ENCODE results near the gene OR2AG1. TPM values are rescaled to one million over a fixed set of nuclear protein-coding genes. Genes with fewer than 3 reads are reported as not detected.

Gene OR2AG1
- total RNA-seq, 2 experiments from 2014 or later, result not detected

DNA sequence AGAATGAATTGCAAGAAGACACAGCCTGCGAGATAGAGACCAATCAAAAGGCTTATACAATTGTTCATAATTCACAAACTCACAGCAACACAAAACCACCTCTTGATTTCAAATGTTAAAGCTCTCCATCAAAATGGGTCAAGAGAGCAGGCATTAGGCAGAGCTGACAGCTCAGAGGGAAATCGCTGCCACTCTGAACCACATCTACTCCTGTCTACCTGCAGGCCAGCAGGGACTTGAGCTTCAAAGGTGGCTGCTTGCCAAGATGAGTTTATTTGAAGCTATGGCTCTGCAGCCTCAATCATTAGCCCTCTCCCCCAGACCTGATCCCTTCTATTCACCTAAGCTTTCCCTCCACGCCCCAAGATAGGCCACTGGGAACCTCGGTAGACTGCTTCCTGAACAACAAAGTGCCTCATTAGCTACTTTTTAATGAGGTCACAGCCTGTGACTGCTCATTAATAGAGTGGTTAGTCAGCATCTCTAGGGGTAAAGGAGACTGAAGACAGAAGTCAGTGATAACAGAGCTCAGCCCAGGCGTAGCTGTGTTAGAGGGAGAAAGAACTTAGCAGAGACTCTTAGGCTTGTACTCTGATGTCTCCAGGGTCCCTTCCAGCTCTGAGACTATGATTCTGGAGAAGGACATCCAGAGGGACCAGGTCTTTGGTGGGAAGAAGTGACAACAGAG is 41.5 kb downstream of the OR2AG1 start:
- Histone ChIP-seq H3K4me3 (ENCODE audit: low read depth, low read length, poor library complexity, severe bottlenecking) (no peak overlapping the region), H3K4me2 (ENCODE audit: low read length) (no peak overlapping the region), H3K9me2 (ENCODE audit: insufficient read depth, low read length) (no peaks in the 10 kb centered on the region), H2AFZ (ENCODE audit: low read length) (no peak overlapping the region), H3K36me3 (ENCODE audit: insufficient read depth, low read length) (no peaks in the 10 kb centered on the region), H4K20me1 (ENCODE audit: insufficient read depth, low read length) (no peaks in the 10 kb centered on the region), H3K79me2 (ENCODE audit: insufficient read depth, low read depth, low read length) (no peaks in the 10 kb centered on the region), H3K9me3 (ENCODE audit: low read length) (no peaks in the 10 kb centered on the region; the same call in 1 of the 2 replicates), H3K27ac (ENCODE audit: low read depth, low read length, poor library complexity, severe bottlenecking) (no peak overlapping the region), H3K4me1 (ENCODE audit: insufficient read depth, low read length, poor library complexity, severe bottlenecking) (no peaks in the 10 kb centered on the region)
- TF ChIP-seq, protein P1, sequence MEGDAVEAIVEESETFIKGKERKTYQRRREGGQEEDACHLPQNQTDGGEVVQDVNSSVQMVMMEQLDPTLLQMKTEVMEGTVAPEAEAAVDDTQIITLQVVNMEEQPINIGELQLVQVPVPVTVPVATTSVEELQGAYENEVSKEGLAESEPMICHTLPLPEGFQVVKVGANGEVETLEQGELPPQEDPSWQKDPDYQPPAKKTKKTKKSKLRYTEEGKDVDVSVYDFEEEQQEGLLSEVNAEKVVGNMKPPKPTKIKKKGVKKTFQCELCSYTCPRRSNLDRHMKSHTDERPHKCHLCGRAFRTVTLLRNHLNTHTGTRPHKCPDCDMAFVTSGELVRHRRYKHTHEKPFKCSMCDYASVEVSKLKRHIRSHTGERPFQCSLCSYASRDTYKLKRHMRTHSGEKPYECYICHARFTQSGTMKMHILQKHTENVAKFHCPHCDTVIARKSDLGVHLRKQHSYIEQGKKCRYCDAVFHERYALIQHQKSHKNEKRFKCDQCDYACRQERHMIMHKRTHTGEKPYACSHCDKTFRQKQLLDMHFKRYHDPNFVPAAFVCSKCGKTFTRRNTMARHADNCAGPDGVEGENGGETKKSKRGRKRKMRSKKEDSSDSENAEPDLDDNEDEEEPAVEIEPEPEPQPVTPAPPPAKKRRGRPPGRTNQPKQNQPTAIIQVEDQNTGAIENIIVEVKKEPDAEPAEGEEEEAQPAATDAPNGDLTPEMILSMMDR (conservative IDR thresholded peaks at IDR 0.05; ENCODE audit: low read length), result no peak
- TF ChIP-seq EZH2phosphoT487 (IDR thresholded peaks at IDR 0.05; ENCODE audit: borderline replicate concordance, low read depth, low read length), result no peak
- CTCF ChIA-PET (ENCODE audit: unreplicated experiment), result interaction anchor here (1.2 to 1.5 kb wide), 2 partner anchors 12 kb away, joined by 3 to 5 read pairs; no protein-coding TSS in a partner anchor
- intact Hi-C loops (cut with micrococcal nuclease; ENCODE audit: unreplicated experiment), result no loop called here
- DNase-seq (ENCODE audit: low spot score), result no peak
- no TSS peak for BruUV-seq (replicated peaks)
- POLR2A ChIA-PET, result interaction anchor here (0.7 kb wide), 1 partner anchor 16 kb away, joined by 3 read pairs; no protein-coding TSS in a partner anchor

DNA sequence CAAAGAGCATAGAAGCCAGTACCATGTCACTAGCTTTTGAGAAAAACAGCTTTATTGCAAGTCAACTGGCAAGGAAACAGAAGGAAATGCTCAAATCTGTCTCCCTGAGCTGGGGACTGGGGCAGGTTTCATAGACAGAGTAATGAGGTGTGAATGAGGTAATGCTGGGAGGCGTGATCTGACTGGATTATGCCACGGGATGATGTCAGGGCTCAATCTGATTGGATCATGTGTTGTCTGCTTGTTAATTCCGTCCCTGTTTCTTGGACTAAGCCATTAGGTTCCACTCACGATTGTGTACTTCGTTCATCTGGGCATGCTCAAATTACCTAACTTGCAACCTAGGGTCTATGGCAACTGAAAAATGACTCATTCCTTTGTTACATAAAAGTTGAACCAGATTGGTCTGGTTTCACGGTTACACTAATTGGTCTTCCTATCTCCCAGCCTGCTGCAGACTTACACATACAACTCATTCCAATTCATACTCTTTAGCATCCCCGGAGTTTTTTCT is 42.5 kb downstream of the OR2AG1 start:
- no peaks in the 10 kb centered on the region for H3K9me2 ChIP-seq (ENCODE audit: insufficient read depth, low read length)
- intact Hi-C loops (cut with micrococcal nuclease; ENCODE audit: unreplicated experiment), result no loop called here
- H3K27ac ChIP-seq (ENCODE audit: low read depth, low read length, poor library complexity, severe bottlenecking), result no peak overlapping the region
- ChIA-PET CTCF (ENCODE audit: unreplicated experiment) (interaction anchor here (1.2 kb wide), 1 partner anchor 13 kb away, joined by 3 read pairs; no protein-coding TSS in a partner anchor), POLR2A (interaction anchor here (0.6 to 0.7 kb wide), 2 partner anchors 317 to 712 kb away, joined by 3 to 4 read pairs; no protein-coding TSS in a partner anchor)
- no TSS peak for BruUV-seq (replicated peaks)
- no peaks in the 10 kb centered on the region for H3K4me1 ChIP-seq (ENCODE audit: insufficient read depth, low read length, poor library complexity, severe bottlenecking)
- H4K20me1 ChIP-seq (ENCODE audit: insufficient read depth, low read length), result no peaks in the 10 kb centered on the region
- H3K4me3 ChIP-seq (ENCODE audit: low read depth, low read length, poor library complexity, severe bottlenecking), result no peak overlapping the region
- no peaks in the 10 kb centered on the region for H3K79me2 ChIP-seq (ENCODE audit: insufficient read depth, low read depth, low read length)
- no peak for DNase-seq (ENCODE audit: low spot score)
- H3K4me2 ChIP-seq (ENCODE audit: low read length), result no peak overlapping the region
- no peak overlapping the region for H2AFZ ChIP-seq (ENCODE audit: low read length)
- no peaks in the 10 kb centered on the region for H3K9me3 ChIP-seq (ENCODE audit: low read length)
- no peaks in the 10 kb centered on the region for H3K36me3 ChIP-seq (ENCODE audit: insufficient read depth, low read length)
- TF ChIP-seq EZH2phosphoT487 (IDR thresholded peaks at IDR 0.05; ENCODE audit: borderline replicate concordance, low read depth, low read length), result no peak
- TF ChIP-seq, protein P1 (conservative IDR thresholded peaks at IDR 0.05; ENCODE audit: low read length), result no peak

DNA sequence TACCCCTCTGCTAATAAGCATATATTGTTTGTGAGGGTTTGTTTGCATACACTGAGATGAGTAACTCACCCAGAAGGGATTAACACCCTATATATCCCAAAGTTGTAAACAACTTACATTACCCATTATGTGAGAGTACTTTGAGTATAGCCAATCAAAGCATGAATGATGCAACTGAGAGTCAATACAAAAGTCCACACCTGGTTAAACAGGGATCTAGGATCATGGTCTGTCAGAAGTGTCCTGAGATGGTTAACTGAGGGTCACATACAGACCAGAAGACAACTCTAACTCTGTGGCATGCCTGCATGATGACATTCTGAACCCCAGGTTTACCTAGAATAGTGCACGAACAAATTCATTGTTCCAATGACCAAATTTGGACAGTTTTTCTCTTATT is 45.3 kb downstream of the OR2AG1 start:
- no peak for DNase-seq (ENCODE audit: low spot score)
- H3K4me2 ChIP-seq (ENCODE audit: low read length), result no peak overlapping the region
- ChIA-PET POLR2A (no interaction called here), CTCF (ENCODE audit: unreplicated experiment) (interaction anchor here (0.6 kb wide), 1 partner anchor 106 kb away, joined by 4 read pairs; no protein-coding TSS in a partner anchor)
- H2AFZ ChIP-seq (ENCODE audit: low read length), result no peak overlapping the region
- TF ChIP-seq EZH2phosphoT487 (IDR thresholded peaks at IDR 0.05; ENCODE audit: borderline replicate concordance, low read depth, low read length), result no peak
- TF ChIP-seq, protein P1 (conservative IDR thresholded peaks at IDR 0.05; ENCODE audit: low read length), result no peak
- no peaks in the 10 kb centered on the region for H3K9me2 ChIP-seq (ENCODE audit: insufficient read depth, low read length)
- no peaks in the 10 kb centered on the region for H3K79me2 ChIP-seq (ENCODE audit: insufficient read depth, low read depth, low read length)
- H3K27ac ChIP-seq (ENCODE audit: low read depth, low read length, poor library complexity, severe bottlenecking), result no peak overlapping the region
- intact Hi-C loops (cut with micrococcal nuclease; ENCODE audit: unreplicated experiment), result no loop called here
- no peak overlapping the region for H3K4me3 ChIP-seq (ENCODE audit: low read depth, low read length, poor library complexity, severe bottlenecking)
- H3K4me1 ChIP-seq (ENCODE audit: insufficient read depth, low read length, poor library complexity, severe bottlenecking), result peaks cover 6% of the 10 kb centered on the region
- no peaks in the 10 kb centered on the region for H3K9me3 ChIP-seq (ENCODE audit: low read length)
- H3K36me3 ChIP-seq (ENCODE audit: insufficient read depth, low read length), result no peaks in the 10 kb centered on the region
- no peaks in the 10 kb centered on the region for H4K20me1 ChIP-seq (ENCODE audit: insufficient read depth, low read length)
- BruUV-seq (replicated peaks), result no TSS peak

Measured in OCI-LY7 (cell line).